ENCODE measurements around the gene SAMM50. TPM values are rescaled to one million over a fixed set of nuclear protein-coding genes. Genes with fewer than 3 reads are reported as not detected.
"Not testable (repeated sequence)": the region's sequence is repeated elsewhere in the genome, so short reads cannot be mapped to it uniquely, and the experiment has no call there.

Gene SAMM50
- total and polyA plus RNA-seq, 4 donors: 39.3 to 70.1 (median 53.3) TPM

DNA sequence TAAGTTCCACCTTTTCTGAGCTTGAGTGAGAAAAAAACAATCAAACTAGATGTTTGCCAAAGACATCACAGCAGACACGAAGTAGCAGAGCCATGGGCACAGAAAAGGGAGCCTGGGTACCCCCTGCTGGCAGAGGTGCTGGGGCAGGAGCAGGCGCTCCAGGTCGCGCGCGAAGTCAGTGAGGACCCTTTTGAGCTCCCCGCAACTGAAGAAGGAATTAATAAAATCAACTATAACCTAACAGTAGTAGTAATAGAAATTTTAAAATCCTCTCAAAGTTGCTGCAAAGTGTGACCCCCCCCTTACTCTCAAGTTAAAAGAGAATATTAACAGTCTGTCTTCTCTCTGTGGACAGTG is 48.8 kb downstream of the SAMM50 start:
- H3K4me3 ChIP-seq (ENCODE audit: low read depth, low read length): no peak overlapping the region
- H3K27ac ChIP-seq (ENCODE audit: low read depth, low read length): no peak overlapping the region
- H3K27me3 ChIP-seq (ENCODE audit: control insufficient read depth, insufficient read depth, low read length): no peaks in the 10 kb centered on the region
- no peak for DNase-seq (ENCODE audit: low read depth in 4 of 6, low spot score in 6 of 6)
- peaks cover 16% of the 10 kb centered on the region for H3K4me1 ChIP-seq (ENCODE audit: control insufficient read depth, insufficient read depth, low read length)
- H3K9me3 ChIP-seq (ENCODE audit: control insufficient read depth, insufficient read depth, low read length): no peaks in the 10 kb centered on the region
- H3K36me3 ChIP-seq (ENCODE audit: control insufficient read depth, insufficient read depth, low read length): peaks cover 14% of the 10 kb centered on the region
- 70% methylated on average over 1 of the region's 7 CpGs for WGBS (ENCODE audit: insufficient coverage)

GRCh38 chr22:44005524-44005923 is 50.3 kb downstream of the SAMM50 start:
- no peak overlapping the region for H3K27ac ChIP-seq (ENCODE audit: low read depth, low read length)
- H3K9me3 ChIP-seq (ENCODE audit: control insufficient read depth, insufficient read depth, low read length): no peaks in the 10 kb centered on the region
- no peak overlapping the region for H3K4me3 ChIP-seq (ENCODE audit: low read depth, low read length)
- 100% methylated on average over 3 of the region's 4 CpGs for WGBS (ENCODE audit: insufficient coverage)
- H3K4me1 ChIP-seq (ENCODE audit: control insufficient read depth, insufficient read depth, low read length): peaks cover 16% of the 10 kb centered on the region
- peaks cover 7% of the 10 kb centered on the region for H3K36me3 ChIP-seq (ENCODE audit: control insufficient read depth, insufficient read depth, low read length)
- DNase-seq (ENCODE audit: low read depth in 4 of 6, low spot score in 6 of 6): no peak
- no peaks in the 10 kb centered on the region for H3K27me3 ChIP-seq (ENCODE audit: control insufficient read depth, insufficient read depth, low read length)

DNA sequence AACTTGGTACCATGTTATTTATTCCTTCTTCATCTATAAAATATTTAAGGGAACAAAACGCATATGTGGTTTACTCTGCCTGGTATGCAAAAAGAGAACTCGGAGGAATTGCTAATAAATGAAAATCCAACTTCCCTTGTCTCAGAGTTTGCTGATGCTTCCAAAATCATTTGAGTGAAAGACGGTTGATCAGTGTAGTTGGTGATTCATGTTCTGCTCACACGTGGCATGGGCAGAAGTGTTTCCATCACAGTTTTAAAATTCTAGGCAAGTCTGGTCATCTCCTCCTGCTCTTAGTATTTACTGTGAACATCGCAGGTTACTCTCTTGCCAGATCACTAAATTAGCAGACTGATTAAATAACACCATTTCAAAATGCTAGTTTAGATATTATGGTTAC is 56.9 kb downstream of the SAMM50 start:
- no CpG with 5 or more reads among the region's 5 CpGs for WGBS (ENCODE audit: insufficient coverage)
- H3K27ac ChIP-seq (ENCODE audit: low read depth, low read length): no peak overlapping the region
- no peaks in the 10 kb centered on the region for H3K4me1 ChIP-seq (ENCODE audit: control insufficient read depth, insufficient read depth, low read length)
- no peaks in the 10 kb centered on the region for H3K9me3 ChIP-seq (ENCODE audit: control insufficient read depth, insufficient read depth, low read length)
- no peak overlapping the region for H3K4me3 ChIP-seq (ENCODE audit: low read depth, low read length)
- H3K27me3 ChIP-seq (ENCODE audit: control insufficient read depth, insufficient read depth, low read length): no peaks in the 10 kb centered on the region
- DNase-seq (ENCODE audit: low read depth in 4 of 6, low spot score in 6 of 6): no peak
- H3K36me3 ChIP-seq (ENCODE audit: control insufficient read depth, insufficient read depth, low read length): peaks cover 2% of the 10 kb centered on the region

DNA sequence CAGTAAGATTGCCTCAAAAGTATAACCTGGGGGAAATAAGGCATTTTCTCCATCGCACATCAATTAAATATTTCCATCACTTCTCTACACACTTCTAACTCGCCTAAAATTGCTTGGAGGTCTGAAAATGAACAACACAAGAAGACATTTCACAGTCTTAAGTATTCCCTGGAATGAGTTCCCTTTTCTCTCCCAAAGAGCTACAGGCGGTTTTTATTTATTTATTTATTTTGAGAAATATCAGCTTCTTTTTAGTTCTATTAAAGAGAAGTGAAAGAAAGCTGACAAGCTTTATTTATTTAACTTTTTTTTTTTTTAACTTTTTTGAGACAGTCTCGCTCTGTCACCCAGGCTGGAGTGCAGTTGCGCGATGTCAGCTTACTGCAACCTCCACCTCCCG is 57.3 kb downstream of the SAMM50 start:
- Histone ChIP-seq H3K9me3 (ENCODE audit: control insufficient read depth, insufficient read depth, low read length) (no peaks in the 10 kb centered on the region), H3K4me1 (ENCODE audit: control insufficient read depth, insufficient read depth, low read length) (no peaks in the 10 kb centered on the region), H3K36me3 (ENCODE audit: control insufficient read depth, insufficient read depth, low read length) (no peaks in the 10 kb centered on the region), H3K27me3 (ENCODE audit: control insufficient read depth, insufficient read depth, low read length) (no peaks in the 10 kb centered on the region), H3K4me3 (ENCODE audit: low read depth, low read length) (no peak overlapping the region), H3K27ac (ENCODE audit: low read depth, low read length) (no peak overlapping the region)
- DNase-seq (ENCODE audit: low read depth in 4 of 6, low spot score in 6 of 6): peak in 1 of 6 donors; percentile 72
- WGBS (ENCODE audit: insufficient coverage): no CpG with 5 or more reads among the region's 7 CpGs

DNA sequence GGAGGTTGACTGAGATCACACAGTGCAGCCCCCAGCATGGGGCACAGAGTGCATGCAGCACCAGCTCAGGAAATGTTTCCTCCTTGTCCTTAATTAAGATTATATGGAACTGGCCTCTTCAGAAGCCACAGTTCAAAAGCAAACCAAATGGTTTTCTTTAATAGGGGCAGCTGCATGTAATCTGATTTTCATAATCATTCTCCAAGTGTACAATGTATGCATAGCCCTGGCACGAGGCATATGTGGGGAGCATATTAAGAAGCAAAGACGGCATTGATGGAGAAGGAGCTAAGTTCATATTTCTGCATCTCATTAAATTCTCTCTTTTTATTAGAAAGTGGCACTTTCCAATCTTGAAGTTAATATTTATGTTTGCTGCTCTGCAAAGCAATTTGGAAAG is 59.0 kb downstream of the SAMM50 start:
- H3K36me3 ChIP-seq (ENCODE audit: control insufficient read depth, insufficient read depth, low read length): no peaks in the 10 kb centered on the region
- peak in 1 of 6 donors; percentile 56 for DNase-seq (ENCODE audit: low read depth in 4 of 6, low spot score in 6 of 6)
- no peaks in the 10 kb centered on the region for H3K4me1 ChIP-seq (ENCODE audit: control insufficient read depth, insufficient read depth, low read length)
- H3K27ac ChIP-seq (ENCODE audit: low read depth, low read length): no peak overlapping the region
- H3K4me3 ChIP-seq (ENCODE audit: low read depth, low read length): no peak overlapping the region
- H3K9me3 ChIP-seq (ENCODE audit: control insufficient read depth, insufficient read depth, low read length): no peaks in the 10 kb centered on the region
- no CpG with 5 or more reads among the region's 2 CpGs for WGBS (ENCODE audit: insufficient coverage)
- H3K27me3 ChIP-seq (ENCODE audit: control insufficient read depth, insufficient read depth, low read length): no peaks in the 10 kb centered on the region

DNA sequence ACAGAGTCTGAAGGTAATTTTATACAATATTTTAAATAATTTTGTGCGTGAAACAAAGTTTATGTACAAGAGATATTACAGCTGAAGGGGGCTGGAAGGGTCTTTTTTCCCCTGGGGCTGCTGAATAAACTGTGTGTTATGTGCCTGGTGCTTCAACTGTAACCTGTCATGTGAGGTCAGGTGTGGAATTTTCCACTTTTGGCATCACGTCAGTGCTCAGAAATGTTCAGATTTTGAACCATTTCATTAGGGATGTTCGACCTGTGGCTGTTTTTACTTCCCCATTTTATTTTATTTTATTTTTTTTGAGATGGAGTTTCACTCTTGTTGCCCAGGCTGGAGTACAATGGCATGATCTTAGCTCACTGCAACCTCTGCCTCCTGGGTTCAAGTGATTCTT is 61.3 kb downstream of the SAMM50 start:
- not testable (repeated sequence) for H3K36me3 ChIP-seq (ENCODE audit: control insufficient read depth, insufficient read depth, low read length); H3K27ac ChIP-seq (ENCODE audit: low read depth, low read length); H3K27me3 ChIP-seq (ENCODE audit: control insufficient read depth, insufficient read depth, low read length); H3K4me3 ChIP-seq (ENCODE audit: low read depth, low read length); H3K9me3 ChIP-seq (ENCODE audit: control insufficient read depth, insufficient read depth, low read length); DNase-seq (ENCODE audit: low read depth in 4 of 6, low spot score in 6 of 6); H3K4me1 ChIP-seq (ENCODE audit: control insufficient read depth, insufficient read depth, low read length)
- no CpG with 5 or more reads among the region's 3 CpGs for WGBS (ENCODE audit: insufficient coverage)

- Histone ChIP-seq H3K9me3 (ENCODE audit: control insufficient read depth, insufficient read depth, low read length) (no peaks in the 10 kb centered on the region), H3K4me1 (ENCODE audit: control insufficient read depth, insufficient read depth, low read length) (peaks cover 9% of the 10 kb centered on the region), H3K27ac (ENCODE audit: low read depth, low read length) (no peak overlapping the region), H3K27me3 (ENCODE audit: control insufficient read depth, insufficient read depth, low read length) (peaks cover under 1% of the 10 kb centered on the region), H3K36me3 (ENCODE audit: control insufficient read depth, insufficient read depth, low read length) (no peaks in the 10 kb centered on the region), H3K4me3 (ENCODE audit: low read depth, low read length) (no peak overlapping the region)
- 95% methylated on average over 2 of the region's 9 CpGs for WGBS (ENCODE audit: insufficient coverage)
- DNase-seq (ENCODE audit: low read depth in 4 of 6, low spot score in 6 of 6): no peak
Observed at GRCh38 chr22:44018594-44018993, 63.4 kb downstream of the SAMM50 start.

DNA sequence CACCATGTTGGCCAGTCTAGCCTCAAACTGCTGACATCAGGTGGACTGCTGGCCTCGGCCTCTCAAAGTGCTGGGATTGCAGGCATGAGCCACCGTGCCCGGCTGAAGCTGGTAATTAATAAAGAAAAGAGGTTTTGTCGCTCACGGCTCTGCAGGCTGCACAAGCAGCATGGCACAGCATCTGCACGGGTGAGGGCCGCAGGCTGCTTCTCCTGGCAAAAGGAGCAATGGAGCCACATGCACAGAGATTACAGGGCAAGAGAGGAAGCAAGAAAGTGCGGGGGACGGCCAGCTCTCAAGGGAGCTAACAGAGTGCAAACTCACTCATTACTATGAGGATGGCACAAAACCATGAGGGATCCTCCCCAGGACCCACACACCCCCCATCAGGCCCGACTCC is 64.2 kb downstream of the SAMM50 start:
- H3K36me3 ChIP-seq (ENCODE audit: control insufficient read depth, insufficient read depth, low read length): no peaks in the 10 kb centered on the region
- H3K27ac ChIP-seq (ENCODE audit: low read depth, low read length): no peak overlapping the region
- H3K9me3 ChIP-seq (ENCODE audit: control insufficient read depth, insufficient read depth, low read length): no peaks in the 10 kb centered on the region
- H3K27me3 ChIP-seq (ENCODE audit: control insufficient read depth, insufficient read depth, low read length): peaks cover 4% of the 10 kb centered on the region
- no peak for DNase-seq (ENCODE audit: low read depth in 4 of 6, low spot score in 6 of 6)
- H3K4me1 ChIP-seq (ENCODE audit: control insufficient read depth, insufficient read depth, low read length): peaks cover 13% of the 10 kb centered on the region
- 72% methylated on average over 7 of the region's 10 CpGs for WGBS (ENCODE audit: insufficient coverage)
- H3K4me3 ChIP-seq (ENCODE audit: low read depth, low read length): no peak overlapping the region

DNA sequence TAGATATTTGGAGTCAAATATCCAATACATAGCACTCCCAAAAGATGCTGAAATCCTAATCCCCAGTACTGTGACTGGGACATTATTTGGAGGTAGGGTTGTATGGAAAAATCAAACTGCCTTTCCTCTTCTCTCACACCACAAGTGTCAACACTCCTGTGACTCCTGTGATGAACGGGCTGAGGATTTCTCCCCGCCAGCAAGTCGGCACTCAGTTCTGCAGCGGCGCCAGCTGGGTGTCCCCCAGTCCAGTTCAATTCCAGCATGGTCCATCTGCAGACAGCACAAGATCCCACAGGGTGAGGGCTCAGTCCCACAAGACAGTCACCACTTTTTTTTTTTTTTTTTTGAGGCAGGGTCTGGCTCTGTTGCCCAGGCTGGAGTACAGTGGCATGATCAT is 64.6 kb downstream of the SAMM50 start:
- no peak overlapping the region for H3K27ac ChIP-seq (ENCODE audit: low read depth, low read length)
- no peaks in the 10 kb centered on the region for H3K36me3 ChIP-seq (ENCODE audit: control insufficient read depth, insufficient read depth, low read length)
- DNase-seq (ENCODE audit: low read depth in 4 of 6, low spot score in 6 of 6): no peak
- 84% methylated on average over 5 of the region's 5 CpGs for WGBS (ENCODE audit: insufficient coverage)
- H3K27me3 ChIP-seq (ENCODE audit: control insufficient read depth, insufficient read depth, low read length): peaks cover 4% of the 10 kb centered on the region
- H3K4me3 ChIP-seq (ENCODE audit: low read depth, low read length): no peak overlapping the region
- H3K9me3 ChIP-seq (ENCODE audit: control insufficient read depth, insufficient read depth, low read length): no peaks in the 10 kb centered on the region
- H3K4me1 ChIP-seq (ENCODE audit: control insufficient read depth, insufficient read depth, low read length): peaks cover 16% of the 10 kb centered on the region

- 87% methylated on average over 5 of the region's 8 CpGs for WGBS (ENCODE audit: insufficient coverage)
- peaks cover 27% of the 10 kb centered on the region for H3K4me1 ChIP-seq (ENCODE audit: control insufficient read depth, insufficient read depth, low read length)
- H3K9me3 ChIP-seq (ENCODE audit: control insufficient read depth, insufficient read depth, low read length): no peaks in the 10 kb centered on the region
- no peaks in the 10 kb centered on the region for H3K36me3 ChIP-seq (ENCODE audit: control insufficient read depth, insufficient read depth, low read length)
- peaks cover 4% of the 10 kb centered on the region for H3K27me3 ChIP-seq (ENCODE audit: control insufficient read depth, insufficient read depth, low read length)
- no peak overlapping the region for H3K4me3 ChIP-seq (ENCODE audit: low read depth, low read length)
- H3K27ac ChIP-seq (ENCODE audit: low read depth, low read length): no peak overlapping the region
- no peak for DNase-seq (ENCODE audit: low read depth in 4 of 6, low spot score in 6 of 6)
Observed at GRCh38 chr22:44020981-44021380, 65.7 kb downstream of the SAMM50 start.
